ENCODE results near the gene CHRNA7.

DNA sequence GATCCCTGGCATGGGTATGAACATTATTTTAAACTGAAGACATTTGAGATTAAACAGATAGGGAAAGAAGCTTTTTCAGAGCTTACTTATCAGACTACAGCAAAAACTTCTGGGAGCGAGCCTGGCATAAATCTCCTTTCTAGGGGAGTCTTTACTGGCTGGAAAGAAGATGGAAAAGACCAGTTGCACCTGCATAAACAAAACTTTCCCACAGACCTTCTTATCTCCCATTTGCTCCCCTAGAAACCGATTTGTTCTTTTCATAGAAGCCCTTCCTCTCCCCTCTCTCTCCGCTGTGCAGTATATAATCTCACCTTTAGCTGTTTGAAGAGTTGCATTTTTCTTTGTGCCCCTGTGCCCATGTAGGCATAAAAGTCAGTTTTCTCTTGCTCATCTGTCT is 93.2 kb downstream of the CHRNA7 start:
- TF ChIP-seq, protein P1, sequence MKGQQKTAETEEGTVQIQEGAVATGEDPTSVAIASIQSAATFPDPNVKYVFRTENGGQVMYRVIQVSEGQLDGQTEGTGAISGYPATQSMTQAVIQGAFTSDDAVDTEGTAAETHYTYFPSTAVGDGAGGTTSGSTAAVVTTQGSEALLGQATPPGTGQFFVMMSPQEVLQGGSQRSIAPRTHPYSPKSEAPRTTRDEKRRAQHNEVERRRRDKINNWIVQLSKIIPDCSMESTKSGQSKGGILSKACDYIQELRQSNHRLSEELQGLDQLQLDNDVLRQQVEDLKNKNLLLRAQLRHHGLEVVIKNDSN (IDR thresholded peaks at IDR 0.05): no peak
- TF ChIP-seq EP300 (IDR thresholded peaks at IDR 0.05; ENCODE audit: borderline replicate concordance) (no peak), RAD21 (IDR thresholded peaks at IDR 0.05; ENCODE audit: low read depth) (no peak), TEAD4 (IDR thresholded peaks at IDR 0.05) (no peak), EGR1 (IDR thresholded peaks at IDR 0.05) (no peak), CREB1 (IDR thresholded peaks at IDR 0.05; ENCODE audit: low read depth) (no peak), TAF1 (IDR thresholded peaks at IDR 0.05; ENCODE audit: low read depth) (no peak)
- TF ChIP-seq, protein P2, sequence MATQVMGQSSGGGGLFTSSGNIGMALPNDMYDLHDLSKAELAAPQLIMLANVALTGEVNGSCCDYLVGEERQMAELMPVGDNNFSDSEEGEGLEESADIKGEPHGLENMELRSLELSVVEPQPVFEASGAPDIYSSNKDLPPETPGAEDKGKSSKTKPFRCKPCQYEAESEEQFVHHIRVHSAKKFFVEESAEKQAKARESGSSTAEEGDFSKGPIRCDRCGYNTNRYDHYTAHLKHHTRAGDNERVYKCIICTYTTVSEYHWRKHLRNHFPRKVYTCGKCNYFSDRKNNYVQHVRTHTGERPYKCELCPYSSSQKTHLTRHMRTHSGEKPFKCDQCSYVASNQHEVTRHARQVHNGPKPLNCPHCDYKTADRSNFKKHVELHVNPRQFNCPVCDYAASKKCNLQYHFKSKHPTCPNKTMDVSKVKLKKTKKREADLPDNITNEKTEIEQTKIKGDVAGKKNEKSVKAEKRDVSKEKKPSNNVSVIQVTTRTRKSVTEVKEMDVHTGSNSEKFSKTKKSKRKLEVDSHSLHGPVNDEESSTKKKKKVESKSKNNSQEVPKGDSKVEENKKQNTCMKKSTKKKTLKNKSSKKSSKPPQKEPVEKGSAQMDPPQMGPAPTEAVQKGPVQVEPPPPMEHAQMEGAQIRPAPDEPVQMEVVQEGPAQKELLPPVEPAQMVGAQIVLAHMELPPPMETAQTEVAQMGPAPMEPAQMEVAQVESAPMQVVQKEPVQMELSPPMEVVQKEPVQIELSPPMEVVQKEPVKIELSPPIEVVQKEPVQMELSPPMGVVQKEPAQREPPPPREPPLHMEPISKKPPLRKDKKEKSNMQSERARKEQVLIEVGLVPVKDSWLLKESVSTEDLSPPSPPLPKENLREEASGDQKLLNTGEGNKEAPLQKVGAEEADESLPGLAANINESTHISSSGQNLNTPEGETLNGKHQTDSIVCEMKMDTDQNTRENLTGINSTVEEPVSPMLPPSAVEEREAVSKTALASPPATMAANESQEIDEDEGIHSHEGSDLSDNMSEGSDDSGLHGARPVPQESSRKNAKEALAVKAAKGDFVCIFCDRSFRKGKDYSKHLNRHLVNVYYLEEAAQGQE (IDR thresholded peaks at IDR 0.05; ENCODE audit: low read depth): no peak
- TF ChIP-seq, protein P3, sequence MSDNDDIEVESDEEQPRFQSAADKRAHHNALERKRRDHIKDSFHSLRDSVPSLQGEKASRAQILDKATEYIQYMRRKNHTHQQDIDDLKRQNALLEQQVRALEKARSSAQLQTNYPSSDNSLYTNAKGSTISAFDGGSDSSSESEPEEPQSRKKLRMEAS (IDR thresholded peaks at IDR 0.05): no peak
